Fibroblast of mammary gland (primary cell): ENCODE measurements around the gene S100A9.
"Not testable (repeated sequence)": the region's sequence is repeated elsewhere in the genome, so short reads cannot be mapped to it uniquely, and the experiment has no call there.

ENCODE experiments used
- DNase-seq: peaks from one replicate; pipeline ENCODE4 v3.0.0-alpha.2; 2010; ENCODE audit warnings: low read depth
- H3K4me3 ChIP-seq: 2 replicates; pipeline ENCODE4 v1.5.1; 2011; ENCODE audit warnings: low read depth, mild to moderate bottlenecking, low read length, moderate library complexity; ENCODE audit not compliant: control insufficient read depth
- CTCF ChIP-seq: conservative IDR thresholded peaks from 2 replicates; pipeline ENCODE4 v1.5.1; 2011; ENCODE audit warnings: low read depth, low read length, inconsistent platforms; ENCODE audit not compliant: control insufficient read depth, insufficient read depth

S100A9 gene

GRCh38 chr1:153400244-153400643, 42.6 kb downstream of the S100A9 start:
- TF ChIP-seq CTCF: peak; percentile 17
- no peak for DNase-seq
- H3K4me3 ChIP-seq: no peak overlapping the region

GRCh38 chr1:153401461-153401860, 43.8 kb downstream of the S100A9 start:
- no peak overlapping the region for H3K4me3 ChIP-seq
- DNase-seq: no peak
- no peak for TF ChIP-seq CTCF

GRCh38 chr1:153402226-153402625, 44.6 kb downstream of the S100A9 start:
- no peak overlapping the region for H3K4me3 ChIP-seq
- TF ChIP-seq CTCF: no peak
- DNase-seq: no peak

GRCh38 chr1:153403421-153404085, 45.9 kb downstream of the S100A9 start:
- DNase-seq: no peak

GRCh38 chr1:153404086-153404635, 46.5 kb downstream of the S100A9 start:
- H3K4me3 ChIP-seq: no peak overlapping the region
- no peak for DNase-seq
- no peak for TF ChIP-seq CTCF

More at GRCh38 chr1:153403421-153404085, 45.9 kb downstream of the S100A9 start:
- H3K4me3 ChIP-seq: no peak overlapping the region
- no peak for TF ChIP-seq CTCF

GRCh38 chr1:153404768-153405167, 47.1 kb downstream of the S100A9 start:
- no peak overlapping the region for H3K4me3 ChIP-seq
- DNase-seq: peak; percentile 9
- TF ChIP-seq CTCF: peak; percentile 44

GRCh38 chr1:153405825-153406599, 48.4 kb downstream of the S100A9 start:
- not testable (repeated sequence) for H3K4me3 ChIP-seq, DNase-seq

- DNase-seq, H3K4me3 ChIP-seq: not testable (repeated sequence)
These were observed 49.6 kb downstream of the S100A9 start for GRCh38 chr1:153407274-153407673.
